K562 (cell line): ENCODE data around the gene ATP8B4. TPM values are rescaled to one million over a fixed set of nuclear protein-coding genes. Genes with fewer than 3 reads are reported as not detected.

ENCODE experiments used
- CBX5 ChIP-seq: IDR thresholded peaks from 2 replicates; pipeline ENCODE4 v1.6.1; 2014; ENCODE audit warnings: low read depth, borderline replicate concordance
- CHD1 ChIP-seq: fragments of 200-600 bp; sonication (generic); IDR thresholded peaks from one replicate; pipeline ENCODE4 v1.6.1; 2012; ENCODE audit warnings: mild to moderate bottlenecking, moderate library complexity, low read length, inconsistent platforms
- EGR1 ChIP-seq: fragments of 450-650 bp; conservative IDR thresholded peaks from 2 replicates; pipeline ENCODE4 v1.6.1; 2017; ENCODE audit warnings: mild to moderate bottlenecking
- HCFC1 ChIP-seq: IDR thresholded peaks from 2 replicates; pipeline ENCODE4 v1.6.1; 2012; ENCODE audit warnings: low read depth, low read length, improper control_type of control experiment
- TAF7 ChIP-seq: fragments of 450-650 bp; IDR thresholded peaks from 2 replicates; pipeline ENCODE4 v1.6.1; 2016; ENCODE audit warnings: missing genetic modification characterization, missing compliant biosample characterization
- ZNF444 ChIP-seq: fragments of 250-450 bp; sonication (Bioruptor Pico); IDR thresholded peaks from 2 replicates; pipeline ENCODE4 v1.4.0; 2020; ENCODE audit warnings: mild to moderate bottlenecking, moderate library complexity
- polyA plus RNA-seq, 8 experiments: library from polyadenylated mRNA; depleted of rRNA in 4 of 8; stranded (reverse) in 5 of 8; unstranded in 3 of 8; fragments of >200 nt; fragmentation: Nextera tagmentation in 2 of 8; fragmentation: Illumina TruSeq in 1 of 8; extraction: Ambion mirVana in 2 of 8; extraction: Trizol in 1 of 8; gene quantifications; 2 replicates each; pipeline versions ENCODE4 v1.2.1 to v1.2.3, GENCODE V29; 2011 to 2014; ENCODE audit warnings: inconsistent platforms in 1 of 8, missing spikeins in 1 of 8
- total RNA-seq, 7 experiments: library from RNA; depleted of rRNA in 6 of 7; stranded (reverse); fragments of >200 nt in 6 of 7; fragmentation: Illumina TruSeq in 2 of 7; extraction: Trizol in 2 of 7; gene quantifications; 2 replicates each; pipeline versions ENCODE4 v1.2.1 to v1.2.3, GENCODE V29; 2011 to 2021; ENCODE audit warnings: low replicate concordance in 1 of 7
- TF ChIP-seq, protein P1 (sequence below): fragments of 450-650 bp; IDR thresholded peaks from 2 replicates; pipeline ENCODE4 v1.6.1; 2017; ENCODE audit warnings: antibody characterized with exemption
- TF ChIP-seq, protein P2 (sequence below): fragments of 450-650 bp; IDR thresholded peaks from 2 replicates; pipeline ENCODE4 v1.6.1; 2016; ENCODE audit warnings: mild to moderate bottlenecking, moderate library complexity

The ATP8B4 gene
- total and polyA plus RNA-seq, 9 of the 15 experiments (the other 6 are each of a cell fraction or from before 2014, with no cell fraction given) = 0.14 to 2.5 (median 0.44) TPM

DNA sequence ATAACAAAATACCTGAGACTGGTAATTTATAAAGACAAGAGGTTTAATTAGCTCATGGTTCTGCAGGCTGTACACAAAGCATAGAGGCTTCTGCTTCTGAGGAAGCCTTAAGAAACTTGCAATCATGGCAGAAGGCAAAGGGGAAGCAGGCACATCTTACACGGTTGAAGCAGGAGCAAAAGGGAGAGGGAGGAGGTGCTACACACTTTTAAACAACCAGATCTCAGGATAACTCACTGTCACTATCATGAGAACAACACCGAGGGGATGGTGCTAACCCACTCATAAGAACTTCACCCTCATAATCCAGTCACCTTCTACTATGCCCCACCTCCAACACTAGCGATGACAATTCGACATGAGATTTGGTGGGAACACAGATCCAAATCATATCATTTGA, 54.4 kb downstream of the ATP8B4 start (continued):
- TF ChIP-seq, protein P1, sequence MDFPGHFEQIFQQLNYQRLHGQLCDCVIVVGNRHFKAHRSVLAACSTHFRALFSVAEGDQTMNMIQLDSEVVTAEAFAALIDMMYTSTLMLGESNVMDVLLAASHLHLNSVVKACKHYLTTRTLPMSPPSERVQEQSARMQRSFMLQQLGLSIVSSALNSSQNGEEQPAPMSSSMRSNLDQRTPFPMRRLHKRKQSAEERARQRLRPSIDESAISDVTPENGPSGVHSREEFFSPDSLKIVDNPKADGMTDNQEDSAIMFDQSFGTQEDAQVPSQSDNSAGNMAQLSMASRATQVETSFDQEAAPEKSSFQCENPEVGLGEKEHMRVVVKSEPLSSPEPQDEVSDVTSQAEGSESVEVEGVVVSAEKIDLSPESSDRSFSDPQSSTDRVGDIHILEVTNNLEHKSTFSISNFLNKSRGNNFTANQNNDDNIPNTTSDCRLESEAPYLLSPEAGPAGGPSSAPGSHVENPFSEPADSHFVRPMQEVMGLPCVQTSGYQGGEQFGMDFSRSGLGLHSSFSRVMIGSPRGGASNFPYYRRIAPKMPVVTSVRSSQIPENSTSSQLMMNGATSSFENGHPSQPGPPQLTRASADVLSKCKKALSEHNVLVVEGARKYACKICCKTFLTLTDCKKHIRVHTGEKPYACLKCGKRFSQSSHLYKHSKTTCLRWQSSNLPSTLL = no peak
- TF ChIP-seq CHD1 (no peak), EGR1 (no peak), TAF7 (tag) (no peak), ZNF444 (CRISPR knock-in tag) (no peak), HCFC1 (no peak), CBX5 (no peak)
- TF ChIP-seq, protein P2, sequence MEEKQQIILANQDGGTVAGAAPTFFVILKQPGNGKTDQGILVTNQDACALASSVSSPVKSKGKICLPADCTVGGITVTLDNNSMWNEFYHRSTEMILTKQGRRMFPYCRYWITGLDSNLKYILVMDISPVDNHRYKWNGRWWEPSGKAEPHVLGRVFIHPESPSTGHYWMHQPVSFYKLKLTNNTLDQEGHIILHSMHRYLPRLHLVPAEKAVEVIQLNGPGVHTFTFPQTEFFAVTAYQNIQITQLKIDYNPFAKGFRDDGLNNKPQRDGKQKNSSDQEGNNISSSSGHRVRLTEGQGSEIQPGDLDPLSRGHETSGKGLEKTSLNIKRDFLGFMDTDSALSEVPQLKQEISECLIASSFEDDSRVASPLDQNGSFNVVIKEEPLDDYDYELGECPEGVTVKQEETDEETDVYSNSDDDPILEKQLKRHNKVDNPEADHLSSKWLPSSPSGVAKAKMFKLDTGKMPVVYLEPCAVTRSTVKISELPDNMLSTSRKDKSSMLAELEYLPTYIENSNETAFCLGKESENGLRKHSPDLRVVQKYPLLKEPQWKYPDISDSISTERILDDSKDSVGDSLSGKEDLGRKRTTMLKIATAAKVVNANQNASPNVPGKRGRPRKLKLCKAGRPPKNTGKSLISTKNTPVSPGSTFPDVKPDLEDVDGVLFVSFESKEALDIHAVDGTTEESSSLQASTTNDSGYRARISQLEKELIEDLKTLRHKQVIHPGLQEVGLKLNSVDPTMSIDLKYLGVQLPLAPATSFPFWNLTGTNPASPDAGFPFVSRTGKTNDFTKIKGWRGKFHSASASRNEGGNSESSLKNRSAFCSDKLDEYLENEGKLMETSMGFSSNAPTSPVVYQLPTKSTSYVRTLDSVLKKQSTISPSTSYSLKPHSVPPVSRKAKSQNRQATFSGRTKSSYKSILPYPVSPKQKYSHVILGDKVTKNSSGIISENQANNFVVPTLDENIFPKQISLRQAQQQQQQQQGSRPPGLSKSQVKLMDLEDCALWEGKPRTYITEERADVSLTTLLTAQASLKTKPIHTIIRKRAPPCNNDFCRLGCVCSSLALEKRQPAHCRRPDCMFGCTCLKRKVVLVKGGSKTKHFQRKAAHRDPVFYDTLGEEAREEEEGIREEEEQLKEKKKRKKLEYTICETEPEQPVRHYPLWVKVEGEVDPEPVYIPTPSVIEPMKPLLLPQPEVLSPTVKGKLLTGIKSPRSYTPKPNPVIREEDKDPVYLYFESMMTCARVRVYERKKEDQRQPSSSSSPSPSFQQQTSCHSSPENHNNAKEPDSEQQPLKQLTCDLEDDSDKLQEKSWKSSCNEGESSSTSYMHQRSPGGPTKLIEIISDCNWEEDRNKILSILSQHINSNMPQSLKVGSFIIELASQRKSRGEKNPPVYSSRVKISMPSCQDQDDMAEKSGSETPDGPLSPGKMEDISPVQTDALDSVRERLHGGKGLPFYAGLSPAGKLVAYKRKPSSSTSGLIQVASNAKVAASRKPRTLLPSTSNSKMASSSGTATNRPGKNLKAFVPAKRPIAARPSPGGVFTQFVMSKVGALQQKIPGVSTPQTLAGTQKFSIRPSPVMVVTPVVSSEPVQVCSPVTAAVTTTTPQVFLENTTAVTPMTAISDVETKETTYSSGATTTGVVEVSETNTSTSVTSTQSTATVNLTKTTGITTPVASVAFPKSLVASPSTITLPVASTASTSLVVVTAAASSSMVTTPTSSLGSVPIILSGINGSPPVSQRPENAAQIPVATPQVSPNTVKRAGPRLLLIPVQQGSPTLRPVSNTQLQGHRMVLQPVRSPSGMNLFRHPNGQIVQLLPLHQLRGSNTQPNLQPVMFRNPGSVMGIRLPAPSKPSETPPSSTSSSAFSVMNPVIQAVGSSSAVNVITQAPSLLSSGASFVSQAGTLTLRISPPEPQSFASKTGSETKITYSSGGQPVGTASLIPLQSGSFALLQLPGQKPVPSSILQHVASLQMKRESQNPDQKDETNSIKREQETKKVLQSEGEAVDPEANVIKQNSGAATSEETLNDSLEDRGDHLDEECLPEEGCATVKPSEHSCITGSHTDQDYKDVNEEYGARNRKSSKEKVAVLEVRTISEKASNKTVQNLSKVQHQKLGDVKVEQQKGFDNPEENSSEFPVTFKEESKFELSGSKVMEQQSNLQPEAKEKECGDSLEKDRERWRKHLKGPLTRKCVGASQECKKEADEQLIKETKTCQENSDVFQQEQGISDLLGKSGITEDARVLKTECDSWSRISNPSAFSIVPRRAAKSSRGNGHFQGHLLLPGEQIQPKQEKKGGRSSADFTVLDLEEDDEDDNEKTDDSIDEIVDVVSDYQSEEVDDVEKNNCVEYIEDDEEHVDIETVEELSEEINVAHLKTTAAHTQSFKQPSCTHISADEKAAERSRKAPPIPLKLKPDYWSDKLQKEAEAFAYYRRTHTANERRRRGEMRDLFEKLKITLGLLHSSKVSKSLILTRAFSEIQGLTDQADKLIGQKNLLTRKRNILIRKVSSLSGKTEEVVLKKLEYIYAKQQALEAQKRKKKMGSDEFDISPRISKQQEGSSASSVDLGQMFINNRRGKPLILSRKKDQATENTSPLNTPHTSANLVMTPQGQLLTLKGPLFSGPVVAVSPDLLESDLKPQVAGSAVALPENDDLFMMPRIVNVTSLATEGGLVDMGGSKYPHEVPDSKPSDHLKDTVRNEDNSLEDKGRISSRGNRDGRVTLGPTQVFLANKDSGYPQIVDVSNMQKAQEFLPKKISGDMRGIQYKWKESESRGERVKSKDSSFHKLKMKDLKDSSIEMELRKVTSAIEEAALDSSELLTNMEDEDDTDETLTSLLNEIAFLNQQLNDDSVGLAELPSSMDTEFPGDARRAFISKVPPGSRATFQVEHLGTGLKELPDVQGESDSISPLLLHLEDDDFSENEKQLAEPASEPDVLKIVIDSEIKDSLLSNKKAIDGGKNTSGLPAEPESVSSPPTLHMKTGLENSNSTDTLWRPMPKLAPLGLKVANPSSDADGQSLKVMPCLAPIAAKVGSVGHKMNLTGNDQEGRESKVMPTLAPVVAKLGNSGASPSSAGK = no peak
